K562 (cell line): Measurements from ENCODE around the gene USH1G. TPM values are rescaled to one million over a fixed set of nuclear protein-coding genes. Genes with fewer than 3 reads are reported as not detected.

Source experiments
- ATF2 ChIP-seq: sonication (generic); formaldehyde crosslinking; IDR thresholded peaks from 2 replicates; pipeline ENCODE4 v1.8.1; 2022; ENCODE audit warnings: missing genetic modification reagents
- BCLAF1 ChIP-seq, 2 experiments: fragments of 450-650 bp in 1 of 2; IDR thresholded peaks; 2 replicates each; pipeline ENCODE4 v1.6.1; 2011 to 2017; ENCODE audit warnings: low read depth in 2 of 2, antibody characterized with exemption in 1 of 2, borderline replicate concordance in 1 of 2, low read length in 1 of 2, mild to moderate bottlenecking in 1 of 2, mixed read lengths in 1 of 2; ENCODE audit not compliant: control insufficient read depth in 1 of 2
- BRD9 ChIP-seq: fragments of 450-650 bp; IDR thresholded peaks from 2 replicates; pipeline ENCODE4 v1.6.1; 2018; ENCODE audit warnings: low read depth; ENCODE audit not compliant: partially characterized antibody
- ETV1 ChIP-seq: fragments of 450-650 bp; conservative IDR thresholded peaks from 2 replicates; pipeline ENCODE4 v1.6.1; 2016; ENCODE audit warnings: missing genetic modification characterization, control low read depth, low read depth, missing compliant biosample characterization
- HEY1 ChIP-seq: fragments of 250-450 bp; sonication (Bioruptor Pico); IDR thresholded peaks from 2 replicates; pipeline ENCODE4 v1.5.0; 2020; ENCODE audit warnings: mild to moderate bottlenecking, moderate library complexity, borderline replicate concordance
- MAZ ChIP-seq, 2 experiments: fragments of 450-650 bp in 1 of 2; sonication (generic) in 1 of 2; formaldehyde crosslinking; IDR thresholded peaks in 1 of 2; conservative IDR thresholded peaks in 1 of 2; 2 replicates each; pipeline versions ENCODE4 v1.4.0 to v1.5.0; 2020; ENCODE audit warnings: mild to moderate bottlenecking in 1 of 2, missing genetic modification reagents in 1 of 2
- PHF20 ChIP-seq: fragments of 450-650 bp; IDR thresholded peaks from 2 replicates; pipeline ENCODE4 v1.6.1; 2018; ENCODE audit not compliant: partially characterized antibody
- POLR2AphosphoS5 ChIP-seq: IDR thresholded peaks from 2 replicates; pipeline ENCODE4 v1.6.1; 2011; ENCODE audit warnings: mild to moderate bottlenecking, low read depth, low read length, moderate library complexity; ENCODE audit not compliant: control insufficient read depth, insufficient read depth
- RB1 ChIP-seq: fragments of 450-650 bp; IDR thresholded peaks from 2 replicates; pipeline ENCODE4 v1.6.1; 2017; ENCODE audit warnings: low read depth, mild to moderate bottlenecking
- SIN3A ChIP-seq, 2 experiments: fragments of 150-350 bp in 1 of 2; IDR thresholded peaks; 2 replicates each; pipeline ENCODE4 v1.6.1; 2011 to 2016; ENCODE audit warnings: borderline replicate concordance in 2 of 2, low read depth in 2 of 2, low read length in 2 of 2, mild to moderate bottlenecking in 2 of 2, moderate library complexity in 2 of 2; ENCODE audit not compliant: control insufficient read depth in 1 of 2
- SMAD3 ChIP-seq: fragments of 450-650 bp; formaldehyde crosslinking; conservative IDR thresholded peaks from 2 replicates; pipeline ENCODE4 v1.4.0; 2020; ENCODE audit warnings: mild to moderate bottlenecking
- SMARCA4 ChIP-seq: fragments of 450-650 bp; IDR thresholded peaks from 2 replicates; pipeline ENCODE4 v1.6.1; 2016
- TBL1XR1 ChIP-seq, 2 experiments: IDR thresholded peaks; 2 replicates each; pipeline ENCODE4 v1.6.1; 2012; ENCODE audit warnings: improper control_type of control experiment in 2 of 2, low read length in 2 of 2, mild to moderate bottlenecking in 1 of 2
- ZBTB12 ChIP-seq: fragments of 250-450 bp; sonication (Bioruptor Pico); IDR thresholded peaks from 2 replicates; pipeline ENCODE4 v1.4.0; 2020
- ZBTB33 ChIP-seq: sonication (generic); formaldehyde crosslinking; IDR thresholded peaks from 2 replicates; pipeline ENCODE4 v1.8.1; 2023; ENCODE audit warnings: mild to moderate bottlenecking, missing genetic modification reagents
- ZSCAN32 ChIP-seq: fragments of 450-650 bp; formaldehyde crosslinking; IDR thresholded peaks from 2 replicates; pipeline ENCODE4 v1.4.0; 2020; ENCODE audit warnings: mild to moderate bottlenecking, moderate library complexity
- polyA plus RNA-seq, 8 experiments: library from polyadenylated mRNA; depleted of rRNA in 4 of 8; stranded (reverse) in 5 of 8; unstranded in 3 of 8; fragments of >200 nt; fragmentation: Nextera tagmentation in 2 of 8; fragmentation: Illumina TruSeq in 1 of 8; extraction: Ambion mirVana in 2 of 8; extraction: Trizol in 1 of 8; gene quantifications; 2 replicates each; pipeline versions ENCODE4 v1.2.1 to v1.2.3, GENCODE V29; 2011 to 2014; ENCODE audit warnings: inconsistent platforms in 1 of 8, missing spikeins in 1 of 8
- total RNA-seq, 7 experiments: library from RNA; depleted of rRNA in 6 of 7; stranded (reverse); fragments of >200 nt in 6 of 7; fragmentation: Illumina TruSeq in 2 of 7; extraction: Trizol in 2 of 7; gene quantifications; 2 replicates each; pipeline versions ENCODE4 v1.2.1 to v1.2.3, GENCODE V29; 2011 to 2021; ENCODE audit warnings: low replicate concordance in 1 of 7

The USH1G gene
- total and polyA plus RNA-seq, 9 of the 15 experiments (the other 6 are each of a cell fraction or from before 2014, with no cell fraction given): 0.22 to 1.00 (median 0.64) TPM; not detected in 2

GRCh38 chr17:74873037-74873873, 49.8 kb downstream of the USH1G start (continued):
- no peak for TF ChIP-seq ATF2 (CRISPR knock-in tag)
- peak; percentile 95 for TF ChIP-seq RB1
- no peak; the same call in 1 of the 2 replicates for TF ChIP-seq SMAD3 (CRISPR knock-in tag)
- TF ChIP-seq ZBTB33: 0 out of 2 replicates have a peak, but pooled peaks have one; percentile 11
- TF ChIP-seq BRD9: peak; percentile 68
- TF ChIP-seq MAZ (CRISPR knock-in tag; conservative IDR thresholded peaks at IDR 0.05 in 1 of 2, IDR thresholded peaks at IDR 0.05 in 1 of 2): peak; percentile 61 to 67; a peak in 3 of 4 replicates
- no peak for TF ChIP-seq BCLAF1 (IDR thresholded peaks at IDR 0.05; ENCODE audit: borderline replicate concordance in 1 of 2, control insufficient read depth in 1 of 2, low read depth in 2 of 2, low read length in 1 of 2)
- TF ChIP-seq POLR2AphosphoS5: peak; percentile 94
- peak; percentile 90 for TF ChIP-seq PHF20
- TF ChIP-seq ZSCAN32: peak; percentile 50; the same call in 1 of the 2 replicates
- TF ChIP-seq HEY1 (CRISPR knock-in tag): peak; percentile 57; the same call in 1 of the 2 replicates
- peak in 1 of 2 experiments; percentile 86; a peak in 2 of 4 replicates for TF ChIP-seq TBL1XR1 (IDR thresholded peaks at IDR 0.05; ENCODE audit: low read length in 2 of 2)
- TF ChIP-seq SMARCA4: no peak
- TF ChIP-seq SIN3A (IDR thresholded peaks at IDR 0.05; ENCODE audit: borderline replicate concordance in 2 of 2, control insufficient read depth in 1 of 2, low read depth in 2 of 2, low read length in 2 of 2): peak in 1 of 2 experiments; percentile 43; a peak in 1 of 4 replicates
- TF ChIP-seq ZBTB12 (CRISPR knock-in tag): peak; percentile 97
- peak; percentile 62 for TF ChIP-seq ETV1
